Measurements from ENCODE around the gene MAP3K20. TPM values are rescaled to one million over a fixed set of nuclear protein-coding genes. Genes with fewer than 3 reads are reported as not detected.
"Not testable (repeated sequence)": the region's sequence is repeated elsewhere in the genome, so short reads cannot be mapped to it uniquely, and the experiment has no call there.

The MAP3K20 gene
- total RNA-seq: 10 to 100 TPM; 10.1 to 11.9 TPM

- Mint-ChIP-seq H3K9me3 (no peaks in the 10 kb centered on the region), H3K4me1 (ENCODE audit: low read depth) (peaks cover 21% of the 10 kb centered on the region), H3K27ac (peak within 1 kb of the TSS; percentile 66), H3K4me3 (peak within 1 kb of the TSS; percentile 78 to 89), H3K27me3 (ENCODE audit: low read depth) (peaks cover 29% of the 10 kb centered on the region), H3K36me3 (ENCODE audit: insufficient read depth in 2 of 2) (peaks cover 0 to 3% of the 10 kb centered on the region in 2 donors)
- DNase-seq: peak; percentile 65 to 69
- ATAC-seq (replicated peaks in 1 of 2): peak; percentile 88 to 89
Measured at GRCh38 chr2:173075781-173076580, at the start of gene MAP3K20. MAP3K20 (plus strand) TSS chr2:173075846; CDS start chr2:173091032, 15,186 bp downstream.

- H3K36me3 Mint-ChIP-seq (ENCODE audit: insufficient read depth in 2 of 2): no peaks in the 10 kb centered on the region
- H3K4me1 Mint-ChIP-seq (ENCODE audit: low read depth): peaks cover 6% of the 10 kb centered on the region
- no peaks in the 10 kb centered on the region for H3K27me3 Mint-ChIP-seq (ENCODE audit: low read depth)
- no peak overlapping the region for H3K4me3 Mint-ChIP-seq
- DNase-seq: no peak
- no peak for ATAC-seq (replicated peaks in 1 of 2)
- H3K27ac Mint-ChIP-seq: no peak overlapping the region
- H3K9me3 Mint-ChIP-seq: no peaks in the 10 kb centered on the region
Measured at GRCh38 chr2:173026479-173026878, 49.2 kb upstream of the MAP3K20 start.

- Mint-ChIP-seq H3K4me3 (no peak overlapping the region), H3K4me1 (ENCODE audit: low read depth) (peaks cover 6% of the 10 kb centered on the region), H3K27me3 (ENCODE audit: low read depth) (peaks cover 3% of the 10 kb centered on the region), H3K27ac (no peak overlapping the region), H3K9me3 (no peaks in the 10 kb centered on the region), H3K36me3 (ENCODE audit: insufficient read depth in 2 of 2) (no peaks in the 10 kb centered on the region)
- DNase-seq (peak; percentile 78 to 81), ATAC-seq (replicated peaks in 1 of 2) (peak; percentile 64 to 65)
Measured at GRCh38 chr2:173027181-173028128, 48.2 kb upstream of the MAP3K20 start.

GRCh38 chr2:173028141-173028540 lies 47.5 kb upstream of the MAP3K20 start:
- H3K27me3 Mint-ChIP-seq (ENCODE audit: low read depth): peaks cover 9% of the 10 kb centered on the region
- ATAC-seq (replicated peaks in 1 of 2): no peak
- no peak for DNase-seq
- H3K4me1 Mint-ChIP-seq (ENCODE audit: low read depth): peaks cover 6% of the 10 kb centered on the region
- H3K9me3 Mint-ChIP-seq: no peaks in the 10 kb centered on the region
- H3K4me3 Mint-ChIP-seq: no peak overlapping the region
- no peak overlapping the region for H3K27ac Mint-ChIP-seq
- H3K36me3 Mint-ChIP-seq (ENCODE audit: insufficient read depth in 2 of 2): no peaks in the 10 kb centered on the region

- Mint-ChIP-seq H3K4me3 (no peak overlapping the region), H3K9me3 (no peaks in the 10 kb centered on the region), H3K36me3 (ENCODE audit: insufficient read depth in 2 of 2) (no peaks in the 10 kb centered on the region), H3K27me3 (ENCODE audit: low read depth) (peaks cover 13% of the 10 kb centered on the region), H3K4me1 (ENCODE audit: low read depth) (peaks cover 6% of the 10 kb centered on the region), H3K27ac (no peak overlapping the region)
- no peak for DNase-seq
- ATAC-seq (replicated peaks in 1 of 2): no peak
Measured at GRCh38 chr2:173028671-173029070, 47.0 kb upstream of the MAP3K20 start.

- ATAC-seq (replicated peaks in 1 of 2) (no peak), DNase-seq (no peak)
- Mint-ChIP-seq H3K9me3 (no peaks in the 10 kb centered on the region), H3K4me1 (ENCODE audit: low read depth) (peaks cover 6% of the 10 kb centered on the region), H3K36me3 (ENCODE audit: insufficient read depth in 2 of 2) (no peaks in the 10 kb centered on the region), H3K27ac (no peak overlapping the region), H3K4me3 (no peak overlapping the region), H3K27me3 (ENCODE audit: low read depth) (peaks cover 17% of the 10 kb centered on the region)
Measured at GRCh38 chr2:173030561-173031490, 44.8 kb upstream of the MAP3K20 start.

GRCh38 chr2:173032032-173032431 lies 43.6 kb upstream of the MAP3K20 start:
- ATAC-seq (replicated peaks in 1 of 2) (no peak), DNase-seq (no peak)
- H3K27ac Mint-ChIP-seq: no peak overlapping the region
- peaks cover 6% of the 10 kb centered on the region for H3K4me1 Mint-ChIP-seq (ENCODE audit: low read depth)
- H3K27me3 Mint-ChIP-seq (ENCODE audit: low read depth): peaks cover 17% of the 10 kb centered on the region
- no peaks in the 10 kb centered on the region for H3K36me3 Mint-ChIP-seq (ENCODE audit: insufficient read depth in 2 of 2)
- no peaks in the 10 kb centered on the region for H3K9me3 Mint-ChIP-seq
- H3K4me3 Mint-ChIP-seq: no peak overlapping the region

- H3K36me3 Mint-ChIP-seq (ENCODE audit: insufficient read depth in 2 of 2): no peaks in the 10 kb centered on the region
- ATAC-seq (replicated peaks in 1 of 2): no peak
- no peak for DNase-seq
- H3K9me3 Mint-ChIP-seq: no peaks in the 10 kb centered on the region
- no peak overlapping the region for H3K4me3 Mint-ChIP-seq
- no peak overlapping the region for H3K27ac Mint-ChIP-seq
- peaks cover 17% of the 10 kb centered on the region for H3K27me3 Mint-ChIP-seq (ENCODE audit: low read depth)
- H3K4me1 Mint-ChIP-seq (ENCODE audit: low read depth): no peaks in the 10 kb centered on the region
Measured at GRCh38 chr2:173033084-173033483, 42.6 kb upstream of the MAP3K20 start.

- DNase-seq (no peak), ATAC-seq (replicated peaks in 1 of 2) (no peak)
- peaks cover 17% of the 10 kb centered on the region for H3K27me3 Mint-ChIP-seq (ENCODE audit: low read depth)
- H3K27ac Mint-ChIP-seq: peak overlapping the region; percentile 6
- H3K4me1 Mint-ChIP-seq (ENCODE audit: low read depth): no peaks in the 10 kb centered on the region
- no peaks in the 10 kb centered on the region for H3K36me3 Mint-ChIP-seq (ENCODE audit: insufficient read depth in 2 of 2)
- H3K4me3 Mint-ChIP-seq: no peak overlapping the region
- H3K9me3 Mint-ChIP-seq: no peaks in the 10 kb centered on the region
Measured at GRCh38 chr2:173034143-173034542, 41.5 kb upstream of the MAP3K20 start.

- no peak for DNase-seq
- H3K4me1 Mint-ChIP-seq (ENCODE audit: low read depth): no peaks in the 10 kb centered on the region
- peaks cover 14% of the 10 kb centered on the region for H3K27me3 Mint-ChIP-seq (ENCODE audit: low read depth)
- ATAC-seq (replicated peaks in 1 of 2): no peak
- H3K36me3 Mint-ChIP-seq (ENCODE audit: insufficient read depth in 2 of 2): no peaks in the 10 kb centered on the region
- no peak overlapping the region for H3K4me3 Mint-ChIP-seq
- no peak overlapping the region for H3K27ac Mint-ChIP-seq
- H3K9me3 Mint-ChIP-seq: no peaks in the 10 kb centered on the region
Measured at GRCh38 chr2:173037245-173038120, 38.2 kb upstream of the MAP3K20 start.

GRCh38 chr2:173038257-173038656 lies 37.4 kb upstream of the MAP3K20 start:
- not testable (repeated sequence) for H3K36me3 Mint-ChIP-seq (ENCODE audit: insufficient read depth in 2 of 2); H3K9me3 Mint-ChIP-seq; ATAC-seq (replicated peaks in 1 of 2); H3K4me1 Mint-ChIP-seq (ENCODE audit: low read depth); H3K4me3 Mint-ChIP-seq; DNase-seq; H3K27ac Mint-ChIP-seq
- peaks cover 12% of the 10 kb centered on the region for H3K27me3 Mint-ChIP-seq (ENCODE audit: low read depth)

GRCh38 chr2:173040729-173041128 lies 34.9 kb upstream of the MAP3K20 start:
- Mint-ChIP-seq H3K36me3 (ENCODE audit: insufficient read depth in 2 of 2) (no peaks in the 10 kb centered on the region), H3K4me3 (no peak overlapping the region), H3K27me3 (ENCODE audit: low read depth) (peaks cover 10% of the 10 kb centered on the region), H3K9me3 (no peaks in the 10 kb centered on the region), H3K4me1 (ENCODE audit: low read depth) (no peaks in the 10 kb centered on the region), H3K27ac (no peak overlapping the region)
- DNase-seq: no peak
- ATAC-seq (replicated peaks in 1 of 2): no peak

Measured in activated T-cell treated with anti-CD3 and anti-CD28 coated beads, Interleukin-2, amount 50 U/mL, for 72 hours (primary cell).